NT2/D1 (cell line): ENCODE results near the gene WDR48.

ENCODE experiments used
- SUZ12 ChIP-seq: IDR thresholded peaks from 2 replicates; pipeline ENCODE4 v1.6.1; 2011; ENCODE audit not compliant: insufficient read length, insufficient read depth; ENCODE audit errors: extremely low read depth
- YY1 ChIP-seq: IDR thresholded peaks from 2 replicates; pipeline ENCODE4 v1.6.1; 2011; ENCODE audit not compliant: insufficient read length, insufficient read depth
- ZNF274 ChIP-seq: IDR thresholded peaks from 2 replicates; pipeline ENCODE4 v1.6.1; 2011; ENCODE audit warnings: mild to moderate bottlenecking, low read depth, low read length

- TF ChIP-seq YY1 (no peak), ZNF274 (no peak), SUZ12 (no peak)
These were observed 82.0 kb downstream of the WDR48 start for GRCh38 chr3:39133822-39134221.
